Measurements from ENCODE around the gene RGS14. TPM values are rescaled to one million over a fixed set of nuclear protein-coding genes. Genes with fewer than 3 reads are reported as not detected.
A peak's percentile ranks its signal among the peaks of the same experiment; 100 is the strongest.

The RGS14 gene
- total RNA-seq (10 to 100 TPM in 1 of 7 donors, 1 to 10 TPM in 6; 4.0 to 27.0 (median 8.0) TPM), polyA plus RNA-seq (1 to 10 TPM in 1 of 2 donors, under 1 TPM in 1; 0.73 to 6.2 TPM)
- long read RNA-seq, donor 1, partial matches to known transcripts, result 10 of 21 reads
- long read RNA-seq, donor 1, other reads (novel, unspliced or antisense), result 6 of 21 reads
- long read RNA-seq, donor 2, partial matches to known transcripts, result 0 of 3 reads
- long read RNA-seq, donor 2, other reads (novel, unspliced or antisense), result 0 of 3 reads
- long read RNA-seq, donor 3, partial matches to known transcripts, result 10 of 27 reads
- long read RNA-seq, donor 3, other reads (novel, unspliced or antisense), result 8 of 27 reads

- Histone ChIP-seq H3K4me1 (ENCODE audit: insufficient read depth) (no peaks in the 10 kb centered on the region), H3K9me3 (no peaks in the 10 kb centered on the region), H3K27ac (no peak within 1 kb of the TSS), H3K36me3 (no peaks in the 10 kb centered on the region), H3K27me3 (no peaks in the 10 kb centered on the region), H3K4me3 (peak within 1 kb of the TSS; percentile 18)
- TF ChIP-seq EP300 (IDR thresholded peaks at IDR 0.05) (no peak), CTCF (IDR thresholded peaks at IDR 0.05) (no peak), POLR2A (IDR thresholded peaks at IDR 0.05) (no peak)
- no peak for DNase-seq
- intact Hi-C loops (cut with DNase I), result no loop called here
- 48 to 57% (median 52%) methylated on average over 30 to 37 of the region's 37 CpGs for WGBS, 3 donors
Observed at GRCh38 chr5:177357459-177358351, at the start of gene RGS14. Gene RGS14, plus strand, starts transcription at chr5:177357924. Its CDS starts 101 bp downstream, at chr5:177358025.

- intact Hi-C loops (cut with DNase I), result loop anchor here in 3 of 4 donors (10.0 kb wide), 1 partner anchor 194 kb away; no protein-coding TSS in a partner anchor
- H3K9me3 ChIP-seq, result no peaks in the 10 kb centered on the region
- no peak overlapping the region for H3K27ac ChIP-seq
- H3K4me1 ChIP-seq (ENCODE audit: insufficient read depth), result peaks cover 10% of the 10 kb centered on the region
- DNase-seq, result no peak
- 79 to 90% (median 80%) methylated on average over 11 of the region's 11 CpGs for WGBS, 3 donors
- H3K27me3 ChIP-seq, result no peaks in the 10 kb centered on the region
- H3K4me3 ChIP-seq, result no peak overlapping the region
- no peaks in the 10 kb centered on the region for H3K36me3 ChIP-seq
- TF ChIP-seq EP300 (IDR thresholded peaks at IDR 0.05) (no peak), POLR2A (IDR thresholded peaks at IDR 0.05) (no peak), CTCF (IDR thresholded peaks at IDR 0.05) (no peak)
Observed at GRCh38 chr5:177308740-177309139, 49.0 kb upstream of the RGS14 start.

GRCh38 chr5:177309351-177310191 is 48.2 kb upstream of the RGS14 start:
- no peaks in the 10 kb centered on the region for H3K27me3 ChIP-seq
- DNase-seq, result peak in 2 of 5 donors; percentile 53 to 67
- 57 to 70% (median 68%) methylated on average over 10 of the region's 10 CpGs for WGBS, 3 donors
- no peaks in the 10 kb centered on the region for H3K36me3 ChIP-seq
- intact Hi-C loops (cut with DNase I), result loop anchor here (10.0 kb wide), 3 partner anchors 145 to 195 kb away; partner anchors contain the start of gene DOK3 (in 1 of the 4)
- TF ChIP-seq CTCF (IDR thresholded peaks at IDR 0.05), result peak in 2 of 3 donors; percentile 24 to 39
- TF ChIP-seq POLR2A (IDR thresholded peaks at IDR 0.05), result no peak
- no peak for TF ChIP-seq EP300 (IDR thresholded peaks at IDR 0.05)
- H3K4me1 ChIP-seq (ENCODE audit: insufficient read depth), result peaks cover 3% of the 10 kb centered on the region
- no peaks in the 10 kb centered on the region for H3K9me3 ChIP-seq
- no peak overlapping the region for H3K27ac ChIP-seq
- no peak overlapping the region for H3K4me3 ChIP-seq

- Histone ChIP-seq H3K36me3 (no peaks in the 10 kb centered on the region), H3K4me3 (no peak overlapping the region), H3K9me3 (no peaks in the 10 kb centered on the region), H3K27me3 (no peaks in the 10 kb centered on the region), H3K27ac (no peak overlapping the region), H3K4me1 (ENCODE audit: insufficient read depth) (peaks cover 3% of the 10 kb centered on the region)
- WGBS, 3 donors, result 87 to 90% (median 89%) methylated on average over 13 of the region's 13 CpGs
- no peak for DNase-seq
- TF ChIP-seq POLR2A (IDR thresholded peaks at IDR 0.05) (no peak), CTCF (IDR thresholded peaks at IDR 0.05) (no peak), EP300 (IDR thresholded peaks at IDR 0.05) (no peak)
- intact Hi-C loops (cut with DNase I), result loop anchor here in 3 of 4 donors (10.0 kb wide), 2 partner anchors 144 to 194 kb away; partner anchors contain the start of gene DOK3 (in 1 of the 3)
Observed at GRCh38 chr5:177310332-177310731, 47.4 kb upstream of the RGS14 start.
